ENCODE data around the gene GRIFIN.
A peak's percentile ranks its signal among the peaks of the same experiment; 100 is the strongest.
"Not testable (repeated sequence)": the region's sequence is repeated elsewhere in the genome, so short reads cannot be mapped to it uniquely, and the experiment has no call there.

Gene GRIFIN

DNA sequence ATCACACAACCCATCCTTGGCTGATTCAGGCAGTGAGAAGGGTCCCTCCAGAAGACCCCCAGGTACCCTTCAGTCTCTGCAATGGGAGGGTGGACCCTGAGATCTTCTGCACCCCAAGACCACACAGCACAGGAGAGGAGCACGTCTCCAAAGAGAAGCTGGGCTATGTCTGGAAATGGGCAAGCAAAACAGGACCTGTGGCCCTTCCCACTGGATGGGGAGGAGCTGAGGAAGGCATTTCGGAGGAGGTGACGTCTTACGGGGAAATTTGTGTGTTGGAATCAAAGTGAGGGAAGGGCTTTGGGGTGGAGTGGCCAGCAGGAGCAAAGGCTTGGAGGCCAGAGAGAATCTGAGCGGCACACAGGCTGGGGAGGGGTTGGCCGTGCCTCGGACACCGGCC is 16.5 kb downstream of the GRIFIN start:
- H3K4me3 ChIP-seq (replicated peaks in 1 of 2; ENCODE audit: low read depth in 2 of 2, low read length in 2 of 2) = no peak overlapping the region
- no peak for TF ChIP-seq CTCF (IDR thresholded peaks at IDR 0.05; ENCODE audit: low read depth, low read length)
- DNase-seq (ENCODE audit: low read depth in 2 of 2) = no peak

DNA sequence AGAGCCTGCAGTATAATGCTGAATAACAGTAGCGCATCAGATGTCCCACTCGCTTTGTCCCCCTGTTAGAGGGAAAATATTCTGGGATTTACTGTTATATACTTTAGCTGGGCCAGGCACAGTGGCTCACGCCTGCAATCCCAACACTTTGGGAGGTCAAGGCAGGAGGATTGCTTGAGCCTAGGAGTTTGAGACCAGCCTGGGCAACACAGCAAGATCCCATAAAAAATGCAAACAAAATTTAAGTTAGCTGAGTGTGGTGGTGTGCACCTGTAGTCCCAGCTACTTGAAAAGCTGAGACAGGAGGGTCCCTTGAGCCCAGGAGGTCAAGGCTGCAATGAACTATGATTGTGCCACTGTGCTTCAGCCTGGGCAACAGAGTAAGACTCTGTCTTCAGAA is 22.3 kb downstream of the GRIFIN start:
- not testable (repeated sequence) for H3K4me3 ChIP-seq (replicated peaks in 1 of 2; ENCODE audit: low read depth in 2 of 2, low read length in 2 of 2); DNase-seq (ENCODE audit: low read depth in 2 of 2)

DNA sequence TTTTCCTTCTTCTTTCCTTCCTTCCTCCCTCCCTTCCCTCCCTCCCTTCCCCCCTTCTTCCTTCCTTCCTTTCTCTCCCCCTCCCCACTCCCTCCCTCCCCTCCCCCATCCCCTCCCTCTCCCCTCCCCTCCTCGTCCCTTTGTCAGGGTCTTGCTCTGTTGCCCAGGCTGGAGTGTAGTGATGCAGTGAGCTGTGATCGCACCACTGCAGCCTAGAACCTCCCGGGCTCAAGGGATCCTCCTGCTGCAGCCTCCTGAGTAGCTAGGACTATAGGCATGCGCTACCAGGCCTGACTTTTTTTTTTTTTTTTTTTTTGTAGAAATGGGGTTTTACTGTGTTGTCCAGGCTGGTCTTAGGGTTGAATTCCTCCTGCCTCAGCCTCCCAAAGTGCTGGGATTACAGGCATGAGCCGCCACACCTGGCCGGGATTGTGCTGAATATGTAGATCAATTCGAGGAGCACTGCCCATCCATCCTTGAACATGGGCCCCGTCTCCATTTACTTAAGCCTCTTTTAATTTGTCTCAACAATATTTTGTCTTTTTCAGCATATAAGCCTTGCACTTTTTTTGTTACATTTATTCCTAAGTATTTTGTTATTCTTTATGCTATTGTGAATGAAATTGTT is 23.4 kb downstream of the GRIFIN start:
- no peak for TF ChIP-seq CTCF (IDR thresholded peaks at IDR 0.05; ENCODE audit: low read depth, low read length)
- no peak overlapping the region for H3K4me3 ChIP-seq (replicated peaks in 1 of 2; ENCODE audit: low read depth in 2 of 2, low read length in 2 of 2)
- no peak for DNase-seq (ENCODE audit: low read depth in 2 of 2)

DNA sequence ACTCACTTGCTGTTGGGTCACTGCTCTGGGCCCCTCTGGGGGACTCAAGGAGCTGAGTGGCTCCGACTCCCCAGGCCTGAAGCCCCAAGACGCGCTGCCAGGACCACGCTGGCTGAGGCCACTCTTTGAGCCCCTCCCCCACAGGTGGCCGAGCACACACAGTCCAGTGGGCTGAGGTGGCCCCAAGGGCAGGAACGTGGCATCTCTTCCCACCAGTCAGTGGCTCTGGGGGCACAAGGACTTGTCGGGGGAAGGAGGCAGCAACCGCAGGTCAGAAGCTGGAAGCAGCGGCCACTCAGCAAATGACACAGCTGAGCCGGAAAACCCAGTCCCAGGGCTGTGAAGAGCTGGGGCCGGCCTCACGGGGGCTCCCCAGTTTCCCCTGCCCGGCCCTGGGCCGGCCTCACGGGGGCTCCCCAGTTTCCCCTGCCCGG is 24.1 kb downstream of the GRIFIN start:
- H3K4me3 ChIP-seq (replicated peaks in 1 of 2; ENCODE audit: low read depth in 2 of 2, low read length in 2 of 2) = peak overlapping the region in 1 of 2 donors; percentile 36
- no peak for DNase-seq (ENCODE audit: low read depth in 2 of 2)
- TF ChIP-seq CTCF (IDR thresholded peaks at IDR 0.05; ENCODE audit: low read depth, low read length) = no peak

DNA sequence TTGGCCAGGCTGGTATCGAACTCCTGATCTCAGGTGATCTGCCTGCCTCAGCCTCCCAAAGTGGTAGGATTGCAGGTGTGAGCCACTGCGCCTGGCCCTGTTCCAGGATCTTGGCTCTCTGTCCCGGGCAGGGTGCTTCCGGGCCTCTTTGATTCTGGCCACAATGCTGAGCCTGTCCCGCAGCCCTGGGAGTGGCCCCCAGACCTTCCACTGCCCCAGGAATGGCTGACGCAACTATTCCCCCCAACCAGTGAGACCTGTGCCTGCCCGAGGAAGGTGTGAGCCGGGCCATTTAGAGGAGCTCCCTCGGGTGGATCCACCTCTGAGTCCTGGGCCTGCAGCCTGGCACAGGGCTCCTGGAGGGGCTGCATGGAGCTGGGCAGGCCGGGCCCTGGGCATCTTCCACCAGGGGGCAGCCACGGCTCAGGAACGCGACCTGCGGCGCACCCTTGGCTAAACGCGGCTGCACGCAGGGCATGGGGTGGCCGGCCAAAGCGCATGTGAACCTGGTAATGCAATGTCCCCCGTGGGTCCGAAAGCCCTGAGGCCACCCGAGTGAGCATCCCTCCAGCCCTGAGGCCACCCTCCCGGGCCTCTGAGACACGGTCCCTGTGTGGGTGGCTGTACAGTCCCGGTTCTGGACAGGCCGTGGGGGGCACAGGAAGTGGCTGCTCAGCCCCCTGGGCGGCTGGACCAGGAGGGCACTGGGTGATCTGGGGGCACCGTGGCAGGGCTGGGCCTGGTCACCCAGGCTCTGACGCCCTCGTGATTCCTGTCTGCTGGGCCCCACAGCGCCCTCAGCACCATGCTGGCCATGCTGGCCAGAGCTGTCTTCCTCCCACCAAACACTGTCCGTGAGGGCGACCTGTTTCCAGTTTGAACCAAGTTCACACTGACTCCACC is 24.8 kb downstream of the GRIFIN start:
- TF ChIP-seq CTCF (IDR thresholded peaks at IDR 0.05; ENCODE audit: low read depth, low read length) = peak; percentile 92
- peak; percentile 75 to 79 for DNase-seq (ENCODE audit: low read depth in 2 of 2)
- H3K4me3 ChIP-seq (replicated peaks in 1 of 2; ENCODE audit: low read depth in 2 of 2, low read length in 2 of 2) = peak overlapping the region; percentile 17 to 36

DNA sequence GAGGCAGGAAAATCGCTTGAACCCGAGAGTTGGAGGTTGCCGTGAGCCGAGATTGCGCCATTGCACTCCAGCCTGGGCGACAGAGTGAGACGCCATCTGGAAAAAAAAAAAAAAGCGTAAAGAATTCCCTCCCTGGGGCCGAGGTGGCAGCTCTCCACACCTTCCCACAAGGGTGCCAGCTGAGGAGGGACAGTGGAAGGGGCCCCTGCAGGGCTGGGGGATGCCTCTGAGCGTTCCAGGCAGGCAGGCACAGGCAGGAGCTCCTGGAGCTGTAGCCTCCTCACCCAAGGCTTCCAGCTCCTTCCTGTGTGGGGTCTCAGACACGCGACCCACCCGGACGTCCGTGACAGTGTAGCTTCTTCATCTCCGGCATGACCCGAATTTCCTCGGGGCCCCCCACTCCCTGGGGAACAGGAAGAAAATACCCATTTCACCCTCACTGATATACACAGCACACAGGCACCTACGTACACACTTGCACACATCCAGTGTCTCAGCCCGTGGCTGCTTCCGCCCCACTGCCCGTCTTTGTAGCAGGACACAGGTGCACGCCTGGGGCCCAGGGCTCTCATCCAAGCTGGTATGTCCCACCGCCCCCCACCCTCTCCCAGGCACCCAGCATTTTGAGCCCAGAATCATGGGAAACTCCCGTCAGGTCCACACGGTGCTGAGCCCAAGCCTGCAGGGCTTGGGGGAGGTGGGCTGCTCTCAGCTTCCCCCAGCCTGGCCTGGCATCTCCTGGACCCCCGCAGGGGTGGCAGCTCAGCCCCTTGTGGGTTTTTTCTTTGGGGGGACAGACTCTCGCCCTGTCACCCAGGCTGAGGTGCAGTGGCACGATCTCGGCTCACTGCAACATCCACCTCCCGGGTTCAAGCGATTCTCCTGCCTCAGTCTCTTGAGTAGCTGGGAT is 25.7 kb downstream of the GRIFIN start:
- no peak for DNase-seq (ENCODE audit: low read depth in 2 of 2)
- no peak overlapping the region for H3K4me3 ChIP-seq (replicated peaks in 1 of 2; ENCODE audit: low read depth in 2 of 2, low read length in 2 of 2)
- no peak for TF ChIP-seq CTCF (IDR thresholded peaks at IDR 0.05; ENCODE audit: low read depth, low read length)

All from cardiac fibroblast (primary cell).